ENCODE measurements around the gene SGK1.
A peak's percentile ranks its signal among the peaks of the same experiment; 100 is the strongest.

Gene SGK1

GRCh38 chr6:134343066-134343465 lies 25.2 kb upstream of the SGK1 start:
- H3K4me3 ChIP-seq (ENCODE audit: control insufficient read depth, low read depth, low read length), result no peak overlapping the region
- TF ChIP-seq CTCF (conservative IDR thresholded peaks at IDR 0.05; ENCODE audit: control insufficient read depth, insufficient read depth, low read depth, low read length), result no peak
- no peak for DNase-seq (ENCODE audit: low read depth)

- no peak overlapping the region for H3K4me3 ChIP-seq (ENCODE audit: control insufficient read depth, low read depth, low read length)
- no peak for DNase-seq (ENCODE audit: low read depth)
- TF ChIP-seq CTCF (conservative IDR thresholded peaks at IDR 0.05; ENCODE audit: control insufficient read depth, insufficient read depth, low read depth, low read length), result no peak
Observed at GRCh38 chr6:134341999-134342567, 24.2 kb upstream of the SGK1 start.

- peak; percentile 76 for DNase-seq (ENCODE audit: low read depth)
- no peak overlapping the region for H3K4me3 ChIP-seq (ENCODE audit: control insufficient read depth, low read depth, low read length)
- TF ChIP-seq CTCF (conservative IDR thresholded peaks at IDR 0.05; ENCODE audit: control insufficient read depth, insufficient read depth, low read depth, low read length), result no peak
Observed at GRCh38 chr6:134340179-134340975, 22.5 kb upstream of the SGK1 start.

GRCh38 chr6:134339216-134339615 lies 21.3 kb upstream of the SGK1 start:
- no peak for TF ChIP-seq CTCF (conservative IDR thresholded peaks at IDR 0.05; ENCODE audit: control insufficient read depth, insufficient read depth, low read depth, low read length)
- no peak overlapping the region for H3K4me3 ChIP-seq (ENCODE audit: control insufficient read depth, low read depth, low read length)
- no peak for DNase-seq (ENCODE audit: low read depth)

- no peak overlapping the region for H3K4me3 ChIP-seq (ENCODE audit: control insufficient read depth, low read depth, low read length)
- peak; percentile 23 for DNase-seq (ENCODE audit: low read depth)
- TF ChIP-seq CTCF (conservative IDR thresholded peaks at IDR 0.05; ENCODE audit: control insufficient read depth, insufficient read depth, low read depth, low read length), result no peak
Observed at GRCh38 chr6:134331256-134331655, 13.3 kb upstream of the SGK1 start.

- no peak overlapping the region for H3K4me3 ChIP-seq (ENCODE audit: control insufficient read depth, low read depth, low read length)
- no peak for TF ChIP-seq CTCF (conservative IDR thresholded peaks at IDR 0.05; ENCODE audit: control insufficient read depth, insufficient read depth, low read depth, low read length)
- no peak for DNase-seq (ENCODE audit: low read depth)
Observed at GRCh38 chr6:134330555-134330954, 12.6 kb upstream of the SGK1 start.
